ENCODE results near the gene CCS.
A peak's percentile ranks its signal among the peaks of the same experiment; 100 is the strongest.
"Not testable (repeated sequence)": the region's sequence is repeated elsewhere in the genome, so short reads cannot be mapped to it uniquely, and the experiment has no call there.

CCS gene, protein sequence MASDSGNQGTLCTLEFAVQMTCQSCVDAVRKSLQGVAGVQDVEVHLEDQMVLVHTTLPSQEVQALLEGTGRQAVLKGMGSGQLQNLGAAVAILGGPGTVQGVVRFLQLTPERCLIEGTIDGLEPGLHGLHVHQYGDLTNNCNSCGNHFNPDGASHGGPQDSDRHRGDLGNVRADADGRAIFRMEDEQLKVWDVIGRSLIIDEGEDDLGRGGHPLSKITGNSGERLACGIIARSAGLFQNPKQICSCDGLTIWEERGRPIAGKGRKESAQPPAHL

GRCh38 chr11:66592457-66593302 is at the start of gene CCS, which contains the start of gene CCDC87:
CCS (plus strand) TSS chr11:66593185; CDS start chr11:66593262, 77 bp downstream.
CCDC87 (minus strand) TSS chr11:66593063; CDS start chr11:66593015, 48 bp downstream.
- DNase-seq (ENCODE audit: low read depth in 2 of 2): peak; percentile 79 to 82

DNA sequence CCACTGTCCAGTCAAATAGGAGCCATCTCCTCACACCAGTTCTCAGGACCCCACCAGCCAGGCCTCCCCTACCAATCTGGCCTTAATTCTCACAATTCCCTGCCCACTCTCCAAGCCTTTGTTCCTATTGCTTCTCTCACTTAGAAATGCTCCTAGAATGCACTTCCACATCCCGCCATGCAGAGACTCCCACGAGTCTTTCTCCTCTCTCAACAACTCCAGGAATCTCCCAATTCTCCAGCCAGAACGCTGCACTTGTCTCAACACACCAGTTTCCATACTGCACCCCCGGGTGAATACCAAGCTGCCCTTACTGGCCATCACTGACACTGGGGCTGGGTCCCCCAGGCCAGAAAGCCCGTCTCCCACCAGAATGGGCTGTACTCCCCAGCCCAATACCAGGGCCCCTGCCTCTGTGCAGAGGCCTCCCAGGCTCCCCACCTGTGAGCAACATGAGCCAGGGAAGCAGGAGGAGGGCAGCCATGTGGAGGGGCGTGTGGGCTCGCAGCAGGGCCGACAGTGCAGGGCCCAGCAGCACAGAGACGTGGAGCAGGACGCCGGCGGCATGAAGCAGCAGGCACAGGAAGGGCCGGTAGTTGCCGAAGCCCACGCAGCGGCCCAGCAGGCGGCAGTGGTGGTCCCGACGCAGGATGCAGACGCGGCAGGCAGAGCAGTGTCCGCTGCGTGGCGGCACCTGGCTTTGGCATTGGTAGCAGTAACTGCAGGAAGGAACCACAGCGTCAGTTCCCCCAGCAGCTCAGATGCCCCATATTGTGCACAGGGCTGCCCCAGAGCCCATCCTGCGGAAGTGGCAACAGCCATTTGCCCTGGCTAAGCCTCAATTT is 49.5 kb upstream of the CCS start:
- no peak for DNase-seq (ENCODE audit: low read depth in 2 of 2)

- not testable (repeated sequence) for DNase-seq (ENCODE audit: low read depth in 2 of 2)
These were observed 48.0 kb upstream of the CCS start for GRCh38 chr11:66544952-66545351.

GRCh38 chr11:66545701-66546367 is 47.2 kb upstream of the CCS start, which contains the start of gene ZDHHC24:
ZDHHC24 (minus strand) TSS chr11:66546048; CDS start chr11:66546003, 45 bp downstream.
- DNase-seq (ENCODE audit: low read depth in 2 of 2): peak; percentile 91 to 94

DNA sequence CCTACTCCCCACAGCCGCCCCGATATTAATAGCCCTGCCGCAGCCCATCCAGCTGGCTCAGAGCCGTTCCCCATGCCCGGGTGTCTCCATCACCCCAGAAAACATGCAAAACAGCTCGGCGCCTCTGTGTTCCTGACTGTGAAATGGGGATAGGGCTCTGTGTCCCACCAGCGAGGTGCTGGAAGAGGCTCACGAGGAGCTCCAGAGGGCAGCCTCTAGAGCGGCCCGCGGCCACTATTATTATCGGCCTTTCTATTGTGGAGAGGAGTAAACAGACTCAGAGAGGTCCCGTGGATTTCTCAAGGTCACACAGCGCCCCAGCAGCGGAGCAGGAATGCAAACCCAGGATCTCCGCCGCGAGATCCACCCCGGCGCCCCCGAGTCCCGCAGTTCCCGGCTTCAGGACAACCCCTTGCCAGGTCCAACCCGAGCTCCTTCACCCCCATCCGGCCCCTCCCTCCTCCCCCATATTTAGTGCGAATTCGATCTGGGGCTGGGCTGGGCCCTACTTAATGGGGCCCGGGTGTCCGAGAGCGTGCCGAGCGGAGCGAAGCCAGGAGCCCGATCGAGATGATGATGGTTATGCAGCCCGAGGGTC is 46.5 kb upstream of the CCS start, which contains the start of gene ACTN3:
TSS of gene ACTN3 (plus strand) at position 536 of the 598 bp plus-strand sequence. CDS start at position 571, 35 bp downstream.
- DNase-seq (ENCODE audit: low read depth in 2 of 2): peak in 1 of 2 experiments; percentile 10

GRCh38 chr11:66546966-66547661 is 45.9 kb upstream of the CCS start:
- no peak for DNase-seq (ENCODE audit: low read depth in 2 of 2)

DNA sequence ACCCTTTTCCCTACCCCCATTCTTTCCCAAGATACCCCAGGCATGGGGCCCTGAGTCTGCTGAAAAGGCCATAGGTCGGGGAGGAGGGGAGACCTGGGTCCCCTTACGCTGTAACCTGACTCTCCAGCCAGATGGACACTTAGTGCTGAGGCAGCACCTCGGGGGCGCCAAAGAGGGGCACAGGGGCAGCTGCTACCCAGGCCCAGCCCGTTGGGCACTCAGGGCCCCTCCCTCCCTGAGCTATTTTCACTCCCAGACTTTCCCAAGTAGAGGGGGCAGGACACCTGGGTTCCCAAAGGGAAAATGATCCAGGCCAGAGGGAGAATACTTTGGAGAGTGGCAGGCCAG is 45.3 kb upstream of the CCS start:
- no peak for DNase-seq (ENCODE audit: low read depth in 2 of 2)

GRCh38 chr11:66548041-66548440 is 44.9 kb upstream of the CCS start:
- no peak for DNase-seq (ENCODE audit: low read depth in 2 of 2)

DNA sequence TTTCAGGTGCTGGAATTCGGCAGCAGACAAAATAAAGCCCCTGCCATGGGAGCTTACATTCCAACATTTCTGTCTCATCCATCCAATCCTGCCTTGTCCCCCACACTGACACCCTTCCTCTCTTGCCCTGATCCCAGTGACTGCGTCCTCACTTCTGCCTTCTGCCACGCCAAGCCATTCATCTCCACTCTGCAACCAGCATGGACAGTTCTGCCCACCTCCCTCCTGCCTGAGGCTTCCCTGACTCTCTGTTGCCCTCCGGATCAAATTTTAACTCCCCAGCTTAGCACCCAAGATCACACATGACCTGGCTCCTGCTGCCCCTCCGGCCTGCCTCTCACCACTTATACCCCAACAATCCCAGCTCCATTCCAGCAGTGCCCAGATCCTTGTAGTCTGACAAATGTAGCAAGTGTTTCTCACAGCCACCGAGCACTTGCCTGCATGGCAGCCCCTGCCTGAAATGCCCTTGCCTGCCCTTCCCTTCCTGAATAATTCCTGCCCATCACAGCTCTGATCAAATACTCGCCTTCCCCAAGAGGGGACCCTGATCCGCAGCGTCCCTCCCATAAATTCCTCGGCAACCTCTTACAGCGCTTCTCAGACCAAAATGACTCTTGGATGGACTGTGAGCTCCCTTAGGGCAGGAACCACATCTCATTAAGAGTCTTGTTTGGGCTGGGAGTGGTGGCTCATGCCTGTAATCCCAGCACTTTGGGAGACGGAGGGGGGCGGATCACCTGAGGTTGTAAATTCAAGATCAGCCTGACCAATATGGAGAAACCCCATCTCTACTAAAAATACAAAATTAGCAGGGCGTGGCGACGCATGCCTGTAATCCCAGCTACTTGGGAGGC is 44.0 kb upstream of the CCS start:
- no peak for DNase-seq (ENCODE audit: low read depth in 2 of 2)

DNA sequence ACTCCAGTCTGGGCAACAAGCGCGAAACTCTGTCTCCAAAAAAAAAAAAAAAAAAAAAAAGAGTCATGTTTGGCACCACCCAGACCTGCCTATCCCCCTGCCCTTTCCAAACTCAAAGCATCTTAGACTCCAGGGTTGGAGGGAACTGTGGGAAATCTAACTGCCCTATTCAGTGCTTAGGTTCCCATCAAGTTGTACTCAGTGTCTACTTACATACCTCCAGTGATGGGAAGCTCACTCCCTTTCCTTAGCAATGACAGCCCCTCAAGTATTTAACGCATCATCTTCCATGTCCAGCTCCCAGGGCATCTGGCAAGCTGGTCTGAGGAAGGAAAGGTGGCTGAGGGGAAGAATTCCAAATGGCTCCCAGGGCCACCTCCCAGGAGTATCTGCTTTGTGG is 43.3 kb upstream of the CCS start:
- no peak for DNase-seq (ENCODE audit: low read depth in 2 of 2)

DNA sequence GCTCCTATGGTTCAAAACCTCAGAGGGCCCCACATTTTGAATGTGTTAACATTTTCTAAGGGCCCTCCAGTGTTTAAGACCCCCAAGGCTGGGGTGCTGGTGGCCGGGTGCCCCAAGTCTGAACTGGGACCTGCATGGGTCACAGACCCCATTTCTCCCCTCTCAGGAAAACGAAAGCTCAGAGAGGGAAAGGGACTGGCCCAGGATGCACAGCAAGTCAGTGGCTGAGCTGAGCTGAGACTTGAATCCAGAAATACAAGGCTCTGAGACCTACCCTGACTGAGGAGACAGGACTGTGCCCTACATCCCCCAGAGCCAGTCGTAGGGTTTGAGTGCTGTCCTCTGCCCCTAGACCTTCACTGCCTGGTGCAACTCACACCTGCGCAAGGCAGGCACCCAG is 42.1 kb upstream of the CCS start:
- no peak for DNase-seq (ENCODE audit: low read depth in 2 of 2)

DNA sequence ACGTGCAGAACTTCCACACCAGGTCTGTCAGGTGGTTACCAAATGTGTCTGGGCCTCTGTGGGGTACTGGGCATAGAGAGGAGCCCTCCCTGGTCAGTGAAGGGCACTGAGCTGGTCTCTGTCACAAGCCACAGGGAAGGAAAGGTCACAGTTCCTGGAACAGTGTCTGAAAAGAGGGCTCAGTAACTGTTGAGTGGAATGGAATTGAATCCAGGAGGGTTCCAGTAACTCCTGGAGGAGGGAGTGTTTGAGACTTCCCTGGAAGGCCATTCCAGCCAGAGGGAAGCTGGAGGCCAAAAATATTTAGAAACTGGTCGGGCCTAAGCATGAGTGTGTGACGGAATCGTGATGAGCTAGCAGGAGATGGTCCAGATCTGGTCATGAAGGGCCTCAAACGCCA is 38.4 kb upstream of the CCS start:
- no peak for DNase-seq (ENCODE audit: low read depth in 2 of 2)

GRCh38 chr11:66555416-66555815 is 37.6 kb upstream of the CCS start:
- DNase-seq (ENCODE audit: low read depth in 2 of 2): no peak

DNA sequence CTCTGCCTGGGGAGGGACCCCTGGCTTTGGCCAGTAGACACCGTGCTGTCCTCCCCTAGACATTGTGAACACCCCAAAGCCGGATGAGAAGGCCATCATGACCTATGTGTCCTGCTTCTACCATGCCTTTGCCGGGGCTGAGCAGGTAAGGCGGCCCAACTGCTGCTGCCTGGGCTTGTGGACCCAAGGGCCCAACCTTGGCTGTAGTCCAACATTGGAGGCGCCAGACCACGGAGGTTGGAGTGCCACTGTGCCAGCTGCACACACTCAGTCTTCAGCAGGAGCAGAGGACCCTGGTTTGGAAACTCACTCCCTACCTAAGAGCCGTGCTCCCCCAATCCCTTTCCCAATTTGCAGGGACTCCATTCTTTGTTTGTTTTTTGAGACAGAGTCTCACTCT is 36.9 kb upstream of the CCS start:
- no peak for DNase-seq (ENCODE audit: low read depth in 2 of 2)

GRCh38 chr11:66557733-66558326 is 35.2 kb upstream of the CCS start:
- DNase-seq (ENCODE audit: low read depth in 2 of 2): no peak

DNA sequence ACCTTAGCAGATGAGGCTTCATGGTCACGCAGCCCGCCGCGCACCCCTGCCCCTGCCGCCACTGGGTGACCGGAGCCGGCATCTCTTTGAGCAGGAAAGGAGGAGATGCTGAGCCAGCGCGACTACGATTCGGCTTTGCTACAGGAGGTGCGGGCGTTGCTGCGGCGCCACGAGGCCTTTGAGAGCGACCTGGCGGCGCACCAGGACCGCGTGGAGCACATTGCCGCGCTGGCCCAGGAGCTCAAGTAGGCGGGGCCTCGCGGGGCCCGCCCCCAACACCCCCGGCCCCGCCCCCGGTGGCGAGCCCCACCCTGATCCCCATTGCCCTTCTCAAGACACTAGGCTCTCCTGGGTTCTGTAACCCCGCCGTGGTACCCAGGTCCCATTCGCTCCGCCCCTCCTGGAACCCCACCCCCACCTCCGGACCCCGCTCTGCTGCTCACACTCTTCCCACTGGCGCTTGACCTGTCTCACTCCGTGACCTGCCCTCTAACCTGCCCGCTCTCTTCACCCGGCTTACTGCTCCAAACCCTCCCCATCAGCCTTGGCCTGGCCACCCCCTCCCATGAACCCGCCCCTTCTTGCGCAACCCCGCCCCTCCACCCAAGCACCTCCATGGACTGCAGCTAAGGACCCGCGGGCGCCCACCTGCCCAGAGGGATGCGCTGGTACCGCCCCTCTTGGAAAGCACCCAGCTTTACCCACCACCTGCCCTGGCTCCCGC is 33.7 kb upstream of the CCS start:
- no peak for DNase-seq (ENCODE audit: low read depth in 2 of 2)

DNA sequence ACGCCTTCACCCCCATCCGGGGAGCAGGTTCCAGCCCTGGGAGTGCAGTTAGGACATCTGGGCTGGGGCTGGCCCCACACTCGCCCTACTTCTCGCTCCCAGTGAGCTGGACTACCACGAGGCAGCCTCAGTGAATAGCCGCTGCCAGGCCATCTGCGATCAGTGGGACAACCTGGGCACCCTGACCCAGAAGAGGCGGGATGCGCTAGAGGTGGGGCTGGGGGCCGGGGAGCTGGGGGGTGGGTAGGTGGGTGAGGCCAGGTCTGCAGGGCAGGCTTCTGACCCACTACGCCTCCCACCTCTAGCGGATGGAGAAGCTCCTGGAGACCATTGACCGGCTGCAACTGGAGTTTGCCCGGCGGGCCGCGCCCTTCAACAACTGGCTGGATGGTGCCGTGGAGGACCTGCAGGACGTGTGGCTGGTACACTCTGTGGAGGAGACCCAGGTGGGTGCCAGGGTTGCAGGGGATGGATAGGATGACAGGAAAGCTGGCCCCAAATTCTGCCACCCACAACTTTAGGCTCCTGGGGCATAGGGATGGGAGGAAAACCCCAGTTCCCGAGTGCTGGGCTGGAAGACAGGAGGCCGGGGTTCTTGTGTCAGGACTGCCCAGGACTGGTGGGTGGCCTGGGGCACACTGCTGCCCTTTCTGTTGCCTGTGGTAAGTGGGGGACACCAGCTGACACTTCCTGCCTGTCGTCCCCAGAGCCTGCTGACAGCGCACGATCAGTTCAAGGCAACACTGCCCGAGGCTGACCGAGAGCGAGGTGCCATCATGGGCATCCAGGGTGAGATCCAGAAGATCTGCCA is 32.9 kb upstream of the CCS start:
- DNase-seq (ENCODE audit: low read depth in 2 of 2): no peak

Measured in fibroblast of skin of left biceps (primary cell).